NCI-H2081 treated with DMSO at 0.1 percent for 48 hours (cell line): Measurements from ENCODE around the gene LRRD1.
"Not testable (repeated sequence)": the region's sequence is repeated elsewhere in the genome, so short reads cannot be mapped to it uniquely, and the experiment has no call there.

Source experiments
- DNase-seq: peaks from one replicate; lab custom pipeline; 2025; lab: John Stamatoyannopoulos, UW

Gene LRRD1

DNA sequence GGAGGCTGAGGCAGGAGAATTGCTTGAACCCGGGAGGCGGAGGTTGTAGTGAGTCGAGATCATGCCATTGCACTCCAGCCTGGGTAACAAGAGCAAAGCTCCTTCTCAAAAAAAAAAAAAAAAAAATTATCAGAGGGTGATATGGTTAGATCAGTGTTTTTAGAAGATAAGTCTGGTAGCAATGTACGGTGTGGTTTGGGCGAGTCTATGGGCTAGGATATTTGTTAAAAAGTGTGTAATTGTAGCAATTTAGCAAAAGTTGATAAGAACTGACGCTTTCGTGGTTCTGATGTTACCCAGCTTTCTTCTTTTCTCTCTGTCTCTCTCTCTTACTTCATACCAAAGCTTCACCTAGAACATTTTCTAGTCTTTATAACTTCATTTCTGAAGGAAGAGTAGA lies 37.8 kb downstream of the LRRD1 start:
- DNase-seq = no peak

DNA sequence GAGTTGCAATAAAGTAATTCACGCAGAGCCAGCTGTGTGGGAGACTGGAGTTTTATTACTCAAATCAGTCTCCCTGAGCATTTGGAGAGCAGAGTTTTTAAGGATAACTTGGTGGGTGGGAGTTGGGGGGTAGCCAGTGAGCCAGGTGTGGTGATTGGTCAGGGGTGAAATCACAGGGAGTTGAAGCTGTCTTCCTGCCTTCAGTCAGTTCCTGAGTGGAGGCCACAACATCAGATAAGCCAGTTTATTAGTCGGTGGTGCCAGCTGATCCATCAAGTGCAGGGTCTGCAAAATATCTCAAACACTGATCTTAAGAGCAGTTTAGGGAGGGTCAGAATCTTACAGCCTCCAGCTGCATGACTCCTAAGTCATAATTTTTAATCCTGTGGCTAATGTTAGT lies 41.4 kb downstream of the LRRD1 start:
- no peak for DNase-seq

DNA sequence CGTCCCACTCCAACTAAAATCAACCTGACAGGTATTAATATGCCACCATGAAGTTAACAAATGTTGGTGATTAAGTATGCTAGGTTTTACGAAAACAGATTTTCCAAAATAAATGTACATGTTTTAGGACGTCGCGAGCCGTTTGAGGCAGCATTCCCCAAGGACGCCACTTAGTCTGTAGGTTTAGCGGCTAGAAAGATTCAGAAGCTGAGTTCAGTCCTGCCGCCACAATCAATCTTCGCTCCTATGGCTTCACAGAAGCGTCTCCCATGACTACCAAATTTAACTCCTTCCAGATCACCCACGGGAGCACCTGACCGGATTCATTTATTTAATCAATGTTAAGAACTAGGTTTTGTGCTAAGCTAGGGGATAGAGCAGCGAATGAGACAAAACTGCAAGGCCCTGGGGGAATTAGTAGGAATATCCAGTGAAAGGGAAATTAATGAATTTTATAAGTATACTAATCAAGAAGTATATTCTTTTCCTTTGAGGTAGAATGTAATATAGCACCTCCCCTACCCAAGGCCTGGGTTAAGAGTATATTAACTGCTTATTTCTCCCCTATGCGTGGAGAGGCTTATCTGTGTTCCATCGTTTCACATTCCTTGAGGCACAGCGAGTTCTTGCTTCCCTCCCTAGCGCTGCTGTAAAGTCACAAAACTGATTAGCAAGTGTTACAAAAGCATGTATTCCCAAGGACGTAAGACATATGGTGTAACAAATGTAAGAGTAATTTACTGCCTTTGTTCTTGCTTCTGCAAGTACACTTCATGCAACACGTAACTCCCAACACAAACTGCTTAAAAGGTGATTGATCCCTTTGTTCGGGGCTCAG lies 43.7 kb downstream of the LRRD1 start:
- peak; percentile 20 for DNase-seq

DNA sequence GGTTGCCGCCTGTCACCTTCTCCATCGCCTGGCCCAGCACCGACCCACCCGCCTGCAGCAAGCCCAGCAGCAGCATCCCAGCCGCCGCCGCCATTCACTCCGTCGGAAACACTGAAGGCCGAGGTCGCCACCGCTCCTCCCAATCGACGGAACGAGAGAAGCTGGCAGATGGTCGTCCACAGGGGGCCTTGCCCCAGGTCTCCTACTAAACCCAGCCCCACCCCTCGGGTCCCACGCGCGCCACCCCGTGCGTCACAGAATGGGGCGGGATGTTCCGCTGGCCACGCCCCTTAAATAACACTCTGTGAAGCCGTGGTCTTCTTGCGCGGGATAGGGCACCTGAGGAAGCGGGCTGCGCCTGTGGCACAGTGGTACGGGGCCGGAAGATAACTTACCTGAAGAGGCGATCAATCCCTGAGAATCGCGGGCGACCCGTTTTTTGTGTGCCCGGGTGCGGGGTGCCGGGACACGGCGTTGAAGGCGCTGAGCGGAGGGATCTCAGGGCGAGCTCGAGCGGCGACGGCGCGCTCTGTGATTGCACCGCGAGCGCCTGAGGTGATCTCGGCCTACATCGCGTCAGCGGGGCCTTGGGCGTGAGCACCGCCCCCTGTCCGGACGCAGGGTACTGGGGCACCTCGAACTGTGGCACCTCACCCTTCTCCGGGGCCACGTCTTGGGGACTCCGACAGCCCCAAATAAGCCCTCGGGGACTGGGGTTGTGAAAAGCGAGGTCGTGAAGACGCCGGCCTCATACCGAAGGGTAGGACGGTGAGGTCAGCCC lies 44.5 kb downstream of the LRRD1 start, which contains the start of gene CYP51A1:
CYP51A1 (minus strand) TSS at position 207 of the 781 bp plus-strand sequence; CDS start at position 94, 113 bp downstream.
- DNase-seq = peak; percentile 86

DNA sequence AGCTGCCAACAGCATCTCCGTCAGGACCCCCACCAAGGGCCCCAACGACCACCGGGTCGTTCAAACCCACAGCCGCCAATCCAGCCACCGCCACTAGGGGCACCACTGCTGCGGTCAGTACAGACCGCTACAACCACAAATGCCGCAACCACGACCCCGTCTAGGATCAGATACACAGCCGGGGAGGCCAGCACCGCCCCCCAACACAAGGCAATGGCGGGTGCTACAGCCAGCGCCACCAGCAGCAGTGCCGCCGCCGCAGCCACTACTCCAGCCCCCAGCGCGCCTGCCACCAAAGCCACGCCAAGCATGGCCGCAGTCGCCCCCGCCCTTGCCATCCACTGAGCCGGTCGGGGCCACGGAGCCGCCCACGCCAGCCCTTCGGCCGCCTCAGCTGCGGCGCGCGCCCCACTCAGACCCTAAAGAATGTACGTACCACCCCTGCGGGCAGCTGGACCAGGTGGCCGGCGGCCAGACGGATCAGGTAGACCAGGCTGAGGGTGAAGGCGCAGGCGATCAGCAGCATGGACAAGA lies 45.1 kb downstream of the LRRD1 start:
- no peak for DNase-seq

DNA sequence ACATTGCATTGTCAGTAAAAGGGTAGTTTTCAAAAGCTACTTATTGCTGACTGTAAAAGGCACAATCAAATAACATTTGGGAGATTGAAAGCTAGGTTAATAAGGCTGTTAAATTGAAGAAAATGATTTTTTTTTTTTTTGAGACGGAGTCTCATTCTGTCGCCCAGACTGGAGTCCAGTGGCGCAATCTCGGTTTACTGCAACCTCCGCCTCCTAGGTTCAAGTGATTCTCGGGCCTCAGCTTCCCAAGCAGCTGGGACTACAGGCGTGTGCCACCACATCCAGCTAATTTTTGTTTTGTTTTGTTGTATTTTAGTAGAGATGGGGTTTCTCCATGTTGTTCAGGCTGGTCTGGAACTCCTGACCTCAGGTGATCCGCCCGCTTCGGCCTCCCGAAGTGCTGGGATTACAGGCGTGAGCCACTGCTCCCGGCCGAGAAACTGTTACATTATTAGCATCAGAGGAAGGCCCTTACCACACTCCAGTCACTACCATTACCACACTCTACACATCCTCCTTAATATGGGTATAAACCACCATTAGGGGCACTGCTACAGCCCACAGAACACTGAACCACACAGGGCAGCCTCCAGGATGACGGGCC lies 45.7 kb downstream of the LRRD1 start:
- DNase-seq = no peak

DNA sequence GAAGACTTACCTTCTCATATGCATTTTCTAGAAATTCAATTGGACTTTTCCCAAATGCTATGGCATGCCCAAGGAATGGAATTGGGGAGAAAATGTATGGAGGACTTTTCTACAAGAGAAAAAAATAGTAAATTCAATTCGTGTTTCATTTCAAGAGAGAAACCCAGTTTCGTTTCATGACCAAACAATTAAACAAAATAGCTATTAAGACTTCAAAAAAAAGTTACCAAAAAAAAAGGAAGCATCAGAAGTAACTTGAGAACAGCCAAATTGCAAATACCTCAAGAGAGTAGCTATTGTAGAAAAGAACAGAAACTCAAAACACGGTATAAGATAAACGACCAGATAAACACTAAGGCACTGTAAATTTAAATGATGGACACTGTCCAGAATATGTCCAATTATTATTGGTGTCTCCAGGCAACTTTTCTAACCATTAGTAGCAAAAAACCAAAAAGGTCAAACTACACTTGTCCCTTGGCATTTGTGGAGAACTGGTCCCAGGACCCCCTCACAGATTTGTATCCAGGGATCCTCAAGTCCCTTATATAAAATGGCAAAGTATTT lies 47.1 kb downstream of the LRRD1 start:
- DNase-seq = no peak

DNA sequence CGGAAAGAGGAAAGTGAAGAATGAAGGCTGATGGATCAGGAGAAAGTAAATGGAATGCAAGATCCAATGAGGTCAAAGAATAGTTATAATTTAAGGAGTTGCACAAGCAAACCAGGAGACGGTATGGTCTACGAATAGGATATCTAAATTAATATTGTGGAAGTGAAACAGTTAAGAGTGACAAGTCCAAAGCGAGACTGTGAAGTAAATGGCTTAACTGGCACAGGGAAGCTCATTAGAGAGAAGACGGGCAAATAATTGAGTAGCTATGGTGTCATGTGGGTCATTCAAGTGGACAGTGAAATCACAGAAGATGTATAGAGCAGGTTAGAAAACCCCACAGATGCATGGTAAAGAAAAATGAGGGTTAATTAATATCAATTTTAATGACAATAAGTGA lies 47.8 kb downstream of the LRRD1 start:
- no peak for DNase-seq

DNA sequence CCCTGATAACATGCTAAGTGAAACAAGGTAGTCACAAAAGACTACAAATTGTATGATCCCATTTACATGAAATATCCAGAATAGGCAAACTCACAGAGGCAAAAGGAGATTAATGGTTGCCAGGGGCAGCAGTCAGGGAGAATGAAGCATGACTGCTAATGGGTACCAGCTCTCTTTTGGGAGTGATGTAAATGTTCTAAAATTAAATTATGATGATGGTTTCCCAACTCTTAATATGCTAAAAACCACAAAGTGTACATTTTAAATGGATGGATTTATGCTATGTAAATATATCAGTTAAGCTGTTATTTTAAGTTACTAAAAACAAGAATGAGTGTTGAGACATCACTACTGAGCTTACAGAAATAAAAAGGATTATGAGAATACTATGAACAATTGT lies 57.3 kb downstream of the LRRD1 start:
- DNase-seq = no peak

DNA sequence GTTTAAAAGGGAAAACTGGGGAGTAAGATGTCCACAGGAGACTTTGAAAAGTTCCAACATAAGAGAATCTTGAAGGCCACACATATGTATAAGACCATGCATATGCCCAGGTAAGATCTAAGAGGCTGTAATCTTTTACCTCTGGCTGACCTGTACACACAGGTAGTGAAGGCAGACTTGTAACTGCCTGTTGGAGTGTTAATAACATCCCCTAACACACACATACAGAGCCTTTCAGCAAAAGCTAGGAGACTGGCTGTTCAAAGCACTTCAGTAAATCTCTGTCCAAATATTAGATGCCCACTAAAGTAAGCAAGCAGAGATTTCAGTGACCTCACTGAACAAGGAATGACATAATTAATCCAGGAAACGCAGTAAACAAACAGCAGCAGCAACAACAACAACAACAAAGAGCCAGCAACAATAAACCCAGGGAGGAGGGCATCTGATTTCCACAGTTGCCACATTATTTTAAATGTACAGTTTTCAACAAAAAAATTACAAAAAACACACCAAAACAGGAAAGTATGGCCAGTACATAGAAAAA lies 59.7 kb downstream of the LRRD1 start:
- DNase-seq = no peak

DNA sequence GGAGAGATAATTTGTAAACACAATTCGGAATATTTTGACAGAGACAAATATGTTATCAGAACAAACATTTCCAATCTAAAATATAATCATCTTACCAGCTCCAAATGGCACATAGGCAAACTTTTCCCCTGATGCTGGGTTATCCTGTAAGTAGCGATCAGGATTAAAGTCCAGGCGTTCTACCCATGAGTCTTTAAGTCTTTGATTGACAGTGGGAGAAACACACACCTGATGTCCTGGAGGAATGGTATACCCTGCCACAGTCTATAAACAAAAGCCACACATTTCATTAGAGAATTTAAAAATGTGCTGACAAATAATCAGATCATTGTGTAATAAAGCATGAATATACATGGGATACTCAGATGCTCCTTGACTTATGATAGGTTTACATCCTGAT lies 62.0 kb downstream of the LRRD1 start:
- no peak for DNase-seq

DNA sequence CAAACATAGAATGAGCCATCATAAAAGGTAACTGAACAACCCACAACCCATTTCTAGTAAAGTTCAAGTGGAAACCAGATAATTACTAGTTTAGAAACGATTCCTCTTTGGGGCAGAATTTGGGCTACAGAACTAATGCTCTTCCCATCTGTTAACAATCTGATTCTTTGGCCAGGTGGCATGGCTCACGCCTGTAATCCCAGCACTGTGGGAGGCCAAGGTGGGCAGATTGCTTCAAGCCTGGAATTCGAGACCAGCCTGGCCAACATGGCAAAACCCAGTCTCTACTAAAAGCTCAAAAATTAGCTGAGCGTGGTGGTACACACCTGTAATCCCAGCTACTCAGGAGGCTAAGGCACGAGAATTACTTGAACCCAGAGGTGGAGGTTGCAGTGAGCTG lies 63.1 kb downstream of the LRRD1 start:
- DNase-seq = no peak

DNA sequence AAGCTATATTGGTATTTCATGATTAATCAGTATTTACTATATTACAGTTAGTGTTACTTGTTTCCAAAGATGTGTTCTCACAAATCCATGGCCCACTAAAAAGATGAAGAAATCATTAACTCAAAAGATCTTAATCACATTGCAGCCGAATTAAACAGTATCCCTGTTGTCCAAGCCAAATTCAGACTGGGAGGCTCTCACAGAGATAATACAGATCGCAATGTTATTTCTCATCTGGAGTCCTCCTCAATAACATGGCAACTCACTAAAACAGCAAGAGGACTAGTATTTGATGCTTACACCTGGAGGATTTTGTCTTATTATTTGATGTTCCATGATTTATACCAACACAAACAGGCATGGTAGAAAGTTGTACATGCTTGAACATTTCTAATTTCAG lies 68.1 kb downstream of the LRRD1 start:
- DNase-seq = no peak

DNA sequence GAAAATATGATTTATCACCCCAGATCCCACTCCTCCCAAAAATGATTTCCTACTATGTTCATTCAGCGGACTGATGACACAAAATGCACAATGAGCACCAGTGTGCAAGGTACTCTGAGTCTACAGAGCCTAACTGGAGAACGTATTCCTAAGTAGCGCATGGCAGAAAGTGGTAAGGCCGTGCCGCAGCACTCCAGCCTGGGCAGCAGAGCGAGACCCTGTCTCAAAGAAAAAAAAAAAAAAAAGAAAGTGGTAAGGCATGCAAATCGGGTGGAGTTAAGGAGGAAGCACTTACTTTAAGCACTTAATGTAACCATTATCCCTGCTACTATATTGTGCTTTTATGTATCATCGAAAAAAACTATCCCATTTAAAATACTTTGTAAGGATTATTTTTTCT lies 70.1 kb downstream of the LRRD1 start:
- DNase-seq = no peak

DNA sequence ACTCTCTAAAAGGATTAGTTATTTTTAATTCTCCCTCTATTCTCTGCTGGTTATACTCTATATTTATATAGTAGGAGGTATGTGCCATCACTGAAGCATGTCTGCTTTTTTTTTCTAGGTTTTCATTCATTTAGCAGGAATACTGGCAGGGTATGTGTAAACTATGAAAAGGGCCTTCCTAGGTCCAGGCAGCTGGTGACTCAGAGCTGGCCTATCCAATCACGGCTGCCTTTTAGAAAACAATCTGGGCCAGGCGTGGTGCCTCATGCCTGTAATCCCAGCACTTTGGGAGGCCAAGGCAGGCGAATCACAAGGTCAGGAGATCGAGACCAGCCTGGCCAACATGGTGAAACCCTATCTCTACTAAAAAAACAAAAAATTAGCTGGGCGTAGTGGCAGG lies 76.1 kb downstream of the LRRD1 start:
- DNase-seq = not testable (repeated sequence)

DNA sequence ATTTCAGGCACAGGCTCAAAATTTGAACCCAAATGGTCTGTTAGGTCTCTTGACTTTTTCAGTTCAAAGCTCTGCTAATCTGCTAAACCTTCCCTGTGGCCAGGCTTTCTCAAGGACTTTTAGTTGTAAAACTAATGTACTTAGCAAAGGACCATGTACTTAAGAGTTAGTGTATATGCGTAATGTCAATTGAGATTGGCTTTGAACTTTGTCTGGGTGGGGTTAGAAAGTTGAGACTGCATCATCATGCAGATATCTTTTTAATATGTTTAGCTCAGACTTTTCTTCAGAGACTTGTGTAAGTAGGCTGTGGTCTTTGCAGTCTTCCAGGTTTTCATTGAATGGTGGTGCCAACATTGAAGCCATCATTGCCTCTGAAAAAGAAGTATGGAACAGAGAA lies 78.4 kb downstream of the LRRD1 start:
- DNase-seq = no peak

DNA sequence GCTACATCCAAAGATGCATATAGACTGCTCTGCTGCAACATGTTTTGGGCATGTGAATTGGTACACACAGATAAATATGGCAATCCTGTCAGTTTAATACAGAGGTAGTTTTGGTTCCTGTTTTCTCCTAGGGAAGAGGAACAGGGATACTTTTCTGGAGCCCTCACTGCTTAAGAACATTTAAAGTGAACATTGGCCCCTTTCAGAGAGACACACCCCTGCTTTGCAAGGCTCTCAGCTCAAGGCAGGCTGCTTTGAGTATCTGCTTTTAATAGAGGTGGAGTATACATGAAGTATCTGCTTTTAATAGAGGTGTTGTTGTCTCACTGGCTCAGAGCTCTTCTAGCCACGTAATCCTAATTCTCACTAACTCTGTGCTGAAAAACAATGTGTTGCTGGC lies 83.6 kb downstream of the LRRD1 start:
- no peak for DNase-seq
